Gastrocnemius medialis (tissue), 4 donors: ENCODE measurements around the gene MYT1. TPM values are rescaled to one million over a fixed set of nuclear protein-coding genes. Genes with fewer than 3 reads are reported as not detected.

Experiments
- ATAC-seq, 2 donors: fragments of 150-250 bp; one replicate each; pipeline ENCODE4 v1.9.1; 2016
- DNase-seq, 2 donors: peaks; one replicate each; pipeline ENCODE4 v3.0.0-alpha.2; 2019
- H3K27ac ChIP-seq, 4 donors: fragments of 200-600 bp; sonication (generic); 1 replicate in 1 of 4; 2 replicates in 3 of 4; pipeline ENCODE4 v1.5.1; 2016 to 2018; ENCODE audit warnings: mild to moderate bottlenecking in 2 of 4, moderate library complexity in 1 of 4
- H3K27me3 ChIP-seq, 3 donors: fragments of 200-600 bp; sonication (generic) in 2 of 3; 1 replicate in 1 of 3; 2 replicates in 2 of 3; pipeline versions ENCODE4 v1.5.1 to v1.6.0; 2016 to 2019; ENCODE audit warnings: mild to moderate bottlenecking in 1 of 3, moderate library complexity in 1 of 3
- H3K36me3 ChIP-seq, 2 donors: fragments of 200-600 bp; sonication (generic) in 1 of 2; one replicate each; pipeline ENCODE4 v1.5.1; 2017 to 2018
- H3K4me1 ChIP-seq, 2 donors: fragments of 200-600 bp; sonication (generic) in 1 of 2; one replicate each; pipeline ENCODE4 v1.5.1; 2016 to 2017; ENCODE audit warnings: mild to moderate bottlenecking in 2 of 2
- H3K4me3 ChIP-seq, 4 donors: fragments of 200-600 bp; sonication (generic) in 3 of 4; 1 replicate in 1 of 4; 2 replicates in 3 of 4; pipeline ENCODE4 v1.5.1; 2016 to 2019; ENCODE audit warnings: mild to moderate bottlenecking in 2 of 4
- H3K9me3 ChIP-seq, 3 donors: fragments of 200-600 bp; sonication (generic) in 2 of 3; 1 replicate in 1 of 3; 2 replicates in 2 of 3; pipeline ENCODE4 v1.5.1; 2016 to 2019
- POLR2A ChIP-seq, 2 donors: fragments of 450-650 bp; IDR thresholded peaks; one replicate each; pipeline ENCODE4 v1.6.1; 2017; ENCODE audit warnings: antibody characterized with exemption in 2 of 2, mild to moderate bottlenecking in 2 of 2, moderate library complexity in 2 of 2
- in situ Hi-C, 4 donors: fragments of 200-750 bp; cut with MboI; loops; one replicate each; pipeline versions ENCODE4 v1.15.0 to v1.8.0; 2017; ENCODE audit warnings: low sequenced_read_pairs in 4 of 4
- intact Hi-C: fragments of 100-400 bp; cut with DNase I; formaldehyde crosslinking; loops from one replicate; pipeline ENCODE4 v1.15.1; 2023; ENCODE audit warnings: low total_unique reads
- total RNA-seq, 4 donors: library from RNA; depleted of rRNA; stranded (reverse); fragments of >200 nt; gene quantifications; one replicate each; pipeline versions ENCODE4 v1.1.0 to v1.2.3, GENCODE V29; 2016
- TF ChIP-seq, protein P1 (sequence below), 5 experiments: fragments of 450-650 bp in 3 of 5; fragments of 200-600 bp in 2 of 5; sonication (generic) in 2 of 5; IDR thresholded peaks in 4 of 5; conservative IDR thresholded peaks in 1 of 5; 1 replicate in 4 of 5; 2 replicates in 1 of 5; pipeline ENCODE4 v1.5.1; 2016 to 2019; ENCODE audit warnings: antibody characterized with exemption in 5 of 5, mild to moderate bottlenecking in 3 of 5, moderate library complexity in 3 of 5

The MYT1 gene
- total RNA-seq, 4 donors from 2014 or later: not detected

DNA sequence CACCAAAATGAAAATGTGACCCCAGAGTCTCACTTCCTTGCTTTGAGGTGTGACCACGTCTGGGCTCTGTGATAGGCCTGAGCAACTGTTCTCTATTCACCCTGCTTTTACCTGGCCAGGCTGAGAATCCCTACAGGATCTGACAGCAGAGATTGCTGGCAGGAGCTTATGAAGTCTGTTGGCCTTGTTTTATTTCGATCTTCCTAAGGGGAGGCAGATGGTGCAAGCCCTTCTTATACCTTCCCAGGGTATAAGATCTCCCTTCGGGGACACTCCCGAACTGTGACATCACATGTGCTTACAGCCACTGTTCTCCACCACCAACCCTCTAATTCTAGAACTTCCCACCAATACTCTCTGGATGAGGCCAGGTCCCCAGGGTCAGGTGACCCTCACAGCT lies 26.8 kb downstream of the MYT1 start:
- no peak overlapping the region for H3K27ac ChIP-seq
- H3K4me3 ChIP-seq: no peak overlapping the region
- H3K9me3 ChIP-seq: no peaks in the 10 kb centered on the region
- TF ChIP-seq POLR2A (IDR thresholded peaks at IDR 0.05): no peak
- TF ChIP-seq, protein P1, sequence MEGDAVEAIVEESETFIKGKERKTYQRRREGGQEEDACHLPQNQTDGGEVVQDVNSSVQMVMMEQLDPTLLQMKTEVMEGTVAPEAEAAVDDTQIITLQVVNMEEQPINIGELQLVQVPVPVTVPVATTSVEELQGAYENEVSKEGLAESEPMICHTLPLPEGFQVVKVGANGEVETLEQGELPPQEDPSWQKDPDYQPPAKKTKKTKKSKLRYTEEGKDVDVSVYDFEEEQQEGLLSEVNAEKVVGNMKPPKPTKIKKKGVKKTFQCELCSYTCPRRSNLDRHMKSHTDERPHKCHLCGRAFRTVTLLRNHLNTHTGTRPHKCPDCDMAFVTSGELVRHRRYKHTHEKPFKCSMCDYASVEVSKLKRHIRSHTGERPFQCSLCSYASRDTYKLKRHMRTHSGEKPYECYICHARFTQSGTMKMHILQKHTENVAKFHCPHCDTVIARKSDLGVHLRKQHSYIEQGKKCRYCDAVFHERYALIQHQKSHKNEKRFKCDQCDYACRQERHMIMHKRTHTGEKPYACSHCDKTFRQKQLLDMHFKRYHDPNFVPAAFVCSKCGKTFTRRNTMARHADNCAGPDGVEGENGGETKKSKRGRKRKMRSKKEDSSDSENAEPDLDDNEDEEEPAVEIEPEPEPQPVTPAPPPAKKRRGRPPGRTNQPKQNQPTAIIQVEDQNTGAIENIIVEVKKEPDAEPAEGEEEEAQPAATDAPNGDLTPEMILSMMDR (IDR thresholded peaks at IDR 0.05 in 4 of 5, conservative IDR thresholded peaks at IDR 0.05 in 1 of 5): no peak
- DNase-seq (no peak), ATAC-seq (no peak)
- in situ Hi-C loops: no loop called here
- peaks cover 5 to 9% (median 7%) of the 10 kb centered on the region in 3 donors for H3K27me3 ChIP-seq
- H3K36me3 ChIP-seq: no peaks in the 10 kb centered on the region
- H3K4me1 ChIP-seq: no peaks in the 10 kb centered on the region
- intact Hi-C loops: no loop called here

DNA sequence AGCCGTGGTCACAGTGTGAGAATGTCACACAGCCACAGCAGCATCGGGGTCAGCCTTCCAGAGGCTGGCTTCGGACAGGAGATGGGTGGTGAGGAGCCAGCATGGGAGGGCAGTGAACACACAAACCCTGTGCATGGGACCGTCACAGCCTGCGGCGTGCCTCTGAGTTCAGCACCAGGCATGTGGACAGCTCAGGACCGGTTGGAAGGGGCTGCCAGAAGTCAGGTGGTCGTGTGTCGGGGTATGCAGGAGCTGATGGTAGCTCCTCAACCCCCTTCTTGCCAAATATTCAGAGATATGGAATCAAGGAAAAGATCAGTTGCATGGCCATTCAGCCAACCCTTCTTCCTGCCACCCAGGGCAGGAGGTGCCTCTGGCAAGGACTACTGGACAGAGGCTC lies 28.2 kb downstream of the MYT1 start:
- H3K9me3 ChIP-seq: no peaks in the 10 kb centered on the region
- H3K27ac ChIP-seq: no peak overlapping the region
- H3K4me3 ChIP-seq: no peak overlapping the region
- peaks cover 9 to 14% (median 11%) of the 10 kb centered on the region in 3 donors for H3K27me3 ChIP-seq
- H3K4me1 ChIP-seq: no peaks in the 10 kb centered on the region
- in situ Hi-C loops (no loop called here), intact Hi-C loops (no loop called here)
- DNase-seq (no peak), ATAC-seq (no peak)
- TF ChIP-seq POLR2A (IDR thresholded peaks at IDR 0.05): no peak
- TF ChIP-seq, protein P1 (IDR thresholded peaks at IDR 0.05 in 4 of 5, conservative IDR thresholded peaks at IDR 0.05 in 1 of 5): no peak
- no peaks in the 10 kb centered on the region for H3K36me3 ChIP-seq

DNA sequence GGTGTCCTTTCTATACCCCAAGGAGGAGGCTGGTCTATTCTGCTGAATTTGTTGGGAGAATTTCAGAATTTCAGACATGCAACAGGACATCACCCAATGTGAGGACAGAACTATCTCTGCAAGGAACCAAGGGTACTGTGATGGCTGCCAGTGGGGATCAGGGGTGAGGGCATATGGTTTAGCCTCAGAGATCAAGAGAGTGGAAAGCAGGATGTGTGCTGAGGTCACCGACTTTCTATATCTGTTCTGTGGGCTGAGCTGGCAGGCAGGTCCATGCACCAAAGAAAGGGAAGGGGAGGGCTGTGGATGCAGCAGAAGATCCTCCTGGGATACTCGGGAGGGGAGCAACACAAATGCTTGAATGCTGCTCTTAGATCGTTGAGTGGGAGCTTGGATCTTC lies 28.8 kb downstream of the MYT1 start:
- no peak overlapping the region for H3K4me3 ChIP-seq
- in situ Hi-C loops: no loop called here
- no peaks in the 10 kb centered on the region for H3K4me1 ChIP-seq
- no peaks in the 10 kb centered on the region for H3K36me3 ChIP-seq
- no peak for TF ChIP-seq POLR2A (IDR thresholded peaks at IDR 0.05)
- TF ChIP-seq, protein P1 (IDR thresholded peaks at IDR 0.05 in 4 of 5, conservative IDR thresholded peaks at IDR 0.05 in 1 of 5): no peak
- intact Hi-C loops: no loop called here
- H3K9me3 ChIP-seq: no peaks in the 10 kb centered on the region
- DNase-seq (no peak), ATAC-seq (no peak)
- H3K27me3 ChIP-seq: peaks cover 9 to 17% (median 11%) of the 10 kb centered on the region in 3 donors
- no peak overlapping the region for H3K27ac ChIP-seq

DNA sequence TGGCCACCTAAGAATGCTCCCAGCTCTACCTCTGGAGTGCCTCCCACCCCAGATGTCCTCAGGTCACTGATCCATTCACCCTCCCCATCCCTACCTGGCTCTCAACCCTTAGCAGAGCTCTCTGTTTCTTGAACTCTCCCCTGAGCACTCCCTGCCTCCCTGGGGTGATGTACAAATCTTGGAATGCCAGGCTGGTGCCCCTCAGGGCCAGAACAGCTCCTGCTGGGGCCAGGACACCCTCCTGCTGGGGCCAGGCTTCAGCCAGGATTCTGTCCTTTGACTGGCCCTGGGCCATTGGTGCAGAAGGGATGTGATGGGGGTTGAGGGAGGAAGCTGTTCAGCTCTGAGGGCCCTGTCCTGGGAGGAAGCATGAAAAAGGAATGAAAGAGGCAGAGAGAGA lies 30.0 kb downstream of the MYT1 start:
- no peaks in the 10 kb centered on the region for H3K4me1 ChIP-seq
- no peak overlapping the region for H3K4me3 ChIP-seq
- in situ Hi-C loops: no loop called here
- no peaks in the 10 kb centered on the region for H3K9me3 ChIP-seq
- peaks cover 9 to 17% (median 11%) of the 10 kb centered on the region in 3 donors for H3K27me3 ChIP-seq
- H3K27ac ChIP-seq: no peak overlapping the region
- DNase-seq (no peak), ATAC-seq (no peak)
- TF ChIP-seq POLR2A (IDR thresholded peaks at IDR 0.05): no peak
- TF ChIP-seq, protein P1 (IDR thresholded peaks at IDR 0.05 in 4 of 5, conservative IDR thresholded peaks at IDR 0.05 in 1 of 5): no peak
- H3K36me3 ChIP-seq: no peaks in the 10 kb centered on the region
- intact Hi-C loops: no loop called here

DNA sequence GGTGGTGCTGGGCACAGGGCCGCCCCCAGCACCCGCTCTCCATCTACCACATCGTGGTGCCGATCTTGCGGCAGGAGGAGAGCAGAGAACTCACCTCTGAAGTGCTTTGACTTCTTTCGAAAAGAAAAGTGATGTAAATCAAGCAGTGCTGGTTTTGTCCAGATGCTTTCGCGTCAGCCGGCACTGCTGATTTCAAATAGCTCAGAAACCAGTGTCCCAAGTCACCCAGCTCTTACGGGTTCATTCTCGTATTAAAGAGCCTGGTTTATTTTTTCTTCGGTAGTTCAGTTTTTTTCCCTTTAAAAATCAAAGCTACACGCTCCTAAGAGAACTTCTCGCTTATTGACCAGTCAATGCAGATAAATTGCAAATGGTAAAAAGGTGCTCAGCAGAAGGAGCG lies 32.1 kb downstream of the MYT1 start:
- peaks cover 14 to 18% (median 17%) of the 10 kb centered on the region in 3 donors for H3K27me3 ChIP-seq
- H3K36me3 ChIP-seq: no peaks in the 10 kb centered on the region
- H3K4me3 ChIP-seq: no peak overlapping the region
- H3K4me1 ChIP-seq: no peaks in the 10 kb centered on the region
- no peaks in the 10 kb centered on the region for H3K9me3 ChIP-seq
- ATAC-seq (no peak), DNase-seq (no peak)
- intact Hi-C loops: no loop called here
- TF ChIP-seq, protein P1 (IDR thresholded peaks at IDR 0.05 in 4 of 5, conservative IDR thresholded peaks at IDR 0.05 in 1 of 5): no peak
- in situ Hi-C loops: no loop called here
- H3K27ac ChIP-seq: no peak overlapping the region
